Fibroblast of skin of left biceps (primary cell): ENCODE data around the gene CENPE.

Experiments
- DNase-seq, 2 experiments: peaks; one replicate each; pipeline ENCODE4 v3.0.0-alpha.2; 2013; ENCODE audit warnings: low read depth in 2 of 2

CENPE gene

DNA sequence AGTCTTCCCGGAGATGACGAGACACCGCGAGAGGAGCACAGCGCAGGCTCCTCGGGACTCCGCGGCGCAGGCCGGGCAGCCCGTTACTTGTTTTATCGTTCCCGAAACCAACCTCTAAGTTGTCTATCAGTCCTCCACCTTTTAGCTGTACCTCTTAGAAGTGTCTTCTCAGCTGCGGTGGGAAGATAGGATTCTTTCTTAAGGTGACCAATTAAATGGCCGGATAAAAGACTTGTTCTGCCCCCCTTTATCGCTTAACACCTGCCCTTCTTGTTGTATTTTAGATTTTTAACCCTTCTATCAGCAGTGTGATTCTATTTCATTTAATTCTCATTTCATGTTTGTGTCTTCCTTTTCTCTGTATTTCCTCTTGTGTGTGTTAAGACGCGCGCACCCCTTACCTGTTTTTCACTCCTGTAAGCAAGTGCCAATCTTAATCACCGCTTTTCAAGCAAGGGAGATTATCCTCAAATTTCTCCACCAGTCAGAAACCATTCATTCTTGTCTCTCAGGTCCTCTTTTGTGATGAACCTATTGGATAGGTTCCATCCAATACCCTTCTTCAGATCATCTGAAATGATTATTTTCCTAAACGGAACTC lies 121.3 kb downstream of the CENPE start, which contains the start of gene SLC9B2:
SLC9B2 (minus strand) TSS at position 15 of the 601 bp plus-strand sequence. CDS start 9,211 bp downstream, outside the sequence.
- DNase-seq, result no peak

DNA sequence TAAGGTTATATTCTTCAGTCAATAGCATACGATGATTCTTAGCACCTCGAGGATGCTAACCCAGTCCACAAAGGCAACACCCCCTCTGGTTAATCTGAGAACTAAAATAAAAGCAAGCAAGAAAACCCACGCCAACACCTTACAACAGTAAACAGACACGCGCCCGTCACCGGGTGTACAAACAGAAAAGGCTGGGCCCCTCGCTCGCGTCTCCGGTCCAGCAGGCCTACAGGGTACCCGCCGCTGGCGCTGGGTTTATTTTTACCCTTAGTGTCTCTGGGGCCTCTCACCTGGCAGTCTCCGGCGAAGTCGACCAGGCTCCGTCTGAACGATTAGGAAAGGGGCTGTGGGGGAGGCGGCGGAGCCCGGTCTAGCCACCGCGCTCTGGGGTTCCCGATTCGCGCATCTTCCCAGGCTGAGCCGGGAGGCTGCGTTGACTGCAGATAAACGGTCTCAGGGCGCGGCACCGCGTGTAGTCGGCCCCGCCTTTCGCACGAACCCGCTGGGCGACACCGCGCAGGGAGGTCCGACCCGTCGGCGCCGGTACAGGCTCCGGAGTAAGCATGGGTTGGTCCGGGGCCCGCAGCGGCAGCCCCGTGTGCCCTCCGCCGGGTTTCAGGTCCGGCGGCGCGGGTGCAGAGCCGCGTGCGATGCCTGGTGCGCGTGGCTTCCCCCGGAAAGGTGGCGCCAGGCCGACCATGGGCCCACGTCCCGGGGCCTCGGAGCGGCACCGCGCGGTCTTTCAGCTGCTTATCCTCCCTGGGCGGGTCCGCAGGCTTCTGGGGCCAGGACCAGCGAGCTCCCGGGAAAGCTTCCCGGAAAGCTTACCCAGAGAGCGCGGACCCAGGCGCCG lies 122.0 kb downstream of the CENPE start:
- peak; percentile 18 to 32 for DNase-seq

GRCh38 chr4:103075435-103075893 lies 122.7 kb downstream of the CENPE start:
- no peak for DNase-seq

DNA sequence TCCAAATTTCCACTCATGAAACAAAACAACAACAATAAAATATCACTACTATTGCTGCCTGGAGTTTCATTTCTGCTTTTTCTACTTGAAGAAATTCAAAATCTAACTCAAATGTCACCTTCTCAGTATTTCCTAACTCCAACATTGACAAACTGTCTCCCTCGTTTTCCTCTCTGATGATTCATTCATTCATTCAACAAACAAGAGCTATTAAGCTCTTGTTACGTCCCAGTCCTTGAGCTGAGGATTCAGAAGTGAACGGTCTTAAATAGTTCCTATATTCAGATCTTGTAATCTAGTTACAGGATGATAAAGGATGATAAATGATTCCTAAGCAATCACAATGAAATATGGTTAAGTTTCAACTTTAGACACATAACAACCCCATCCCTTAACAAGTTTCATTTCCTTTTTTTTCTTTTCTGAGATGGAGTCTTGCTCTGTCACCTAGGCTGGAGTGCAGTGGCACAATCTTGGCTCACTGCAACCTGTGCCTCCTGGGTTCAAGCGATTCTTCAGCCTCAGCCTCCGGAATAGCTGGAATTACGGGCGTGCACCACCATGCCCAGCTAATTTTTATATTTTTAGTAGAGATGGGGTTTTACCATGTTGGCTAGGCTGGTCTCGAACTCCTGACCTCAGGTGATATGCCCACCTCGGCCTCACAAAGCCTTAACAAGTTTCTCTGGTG lies 123.3 kb downstream of the CENPE start:
- no peak for DNase-seq

GRCh38 chr4:103073792-103074438 lies 124.2 kb downstream of the CENPE start:
- DNase-seq, result no peak

- no peak for DNase-seq
These were observed 130.1 kb downstream of the CENPE start for GRCh38 chr4:103067841-103068547.

DNA sequence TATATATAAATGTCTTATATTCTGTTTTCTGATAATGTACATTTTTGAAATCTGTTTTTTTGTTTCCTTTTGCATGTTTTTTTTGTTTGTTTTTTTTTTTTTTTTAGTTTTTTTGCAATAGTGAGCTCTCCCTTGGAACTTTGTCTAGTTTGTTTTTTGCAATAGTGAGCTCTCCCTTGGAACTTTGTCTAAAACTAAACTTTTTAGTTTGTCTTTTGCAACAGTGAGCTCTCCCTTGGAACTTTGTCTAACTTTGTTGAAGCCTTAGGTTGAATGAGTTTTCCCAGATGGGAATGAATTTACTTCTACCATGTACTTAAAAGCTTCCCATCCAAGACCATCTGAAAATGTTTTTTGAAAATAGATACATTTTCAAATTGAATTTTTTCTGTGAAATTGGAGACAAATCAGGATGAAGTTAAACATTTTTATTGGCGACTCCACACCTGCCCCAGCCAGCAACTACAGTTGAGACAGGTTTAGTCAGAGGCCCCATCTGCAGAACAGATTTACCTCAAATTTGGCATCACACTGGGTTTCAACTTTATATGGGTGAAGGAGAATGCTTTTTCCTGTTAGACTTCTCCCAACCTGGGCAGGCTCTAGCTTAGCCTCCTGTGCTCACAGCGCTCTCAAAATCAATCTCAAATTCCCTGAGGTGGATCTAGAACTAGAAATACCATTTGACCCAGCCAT lies 137.5 kb downstream of the CENPE start:
- no peak for DNase-seq
